ENCODE data around the gene TLCD1.

Gene TLCD1

GRCh38 chr17:28693869-28694268 lies 32.2 kb downstream of the TLCD1 start:
- Mint-ChIP-seq H3K9me3 (no peaks in the 10 kb centered on the region), H3K36me3 (peaks cover 12% of the 10 kb centered on the region), H3K4me3 (no peak overlapping the region), H3K27me3 (no peaks in the 10 kb centered on the region), H3K4me1 (no peaks in the 10 kb centered on the region), H3K27ac (no peak overlapping the region)

- Mint-ChIP-seq H3K36me3 (peaks cover 22% of the 10 kb centered on the region), H3K9me3 (no peaks in the 10 kb centered on the region), H3K27ac (no peak overlapping the region), H3K4me3 (no peak overlapping the region), H3K4me1 (no peaks in the 10 kb centered on the region), H3K27me3 (no peaks in the 10 kb centered on the region)
These were observed 37.0 kb downstream of the TLCD1 start for GRCh38 chr17:28689011-28689410.

- H3K27ac Mint-ChIP-seq = no peak overlapping the region
- no peaks in the 10 kb centered on the region for H3K27me3 Mint-ChIP-seq
- H3K4me3 Mint-ChIP-seq = no peak overlapping the region
- no peaks in the 10 kb centered on the region for H3K9me3 Mint-ChIP-seq
- no peaks in the 10 kb centered on the region for H3K4me1 Mint-ChIP-seq
- peaks cover 20% of the 10 kb centered on the region for H3K36me3 Mint-ChIP-seq
These were observed 37.6 kb downstream of the TLCD1 start for GRCh38 chr17:28688481-28688880.

- Mint-ChIP-seq H3K27me3 (no peaks in the 10 kb centered on the region), H3K4me1 (no peaks in the 10 kb centered on the region), H3K4me3 (no peak overlapping the region), H3K27ac (no peak overlapping the region), H3K9me3 (no peaks in the 10 kb centered on the region), H3K36me3 (peaks cover 22% of the 10 kb centered on the region)
These were observed 39.7 kb downstream of the TLCD1 start for GRCh38 chr17:28686296-28686695.

- Mint-ChIP-seq H3K9me3 (no peaks in the 10 kb centered on the region), H3K27ac (no peak overlapping the region), H3K27me3 (no peaks in the 10 kb centered on the region), H3K36me3 (peaks cover 24% of the 10 kb centered on the region), H3K4me1 (no peaks in the 10 kb centered on the region), H3K4me3 (no peak overlapping the region)
These were observed 40.7 kb downstream of the TLCD1 start for GRCh38 chr17:28685366-28685765.

- H3K27ac Mint-ChIP-seq = no peak overlapping the region
- no peaks in the 10 kb centered on the region for H3K4me1 Mint-ChIP-seq
- no peaks in the 10 kb centered on the region for H3K27me3 Mint-ChIP-seq
- no peaks in the 10 kb centered on the region for H3K9me3 Mint-ChIP-seq
- no peak overlapping the region for H3K4me3 Mint-ChIP-seq
- peaks cover 23% of the 10 kb centered on the region for H3K36me3 Mint-ChIP-seq
These were observed 41.1 kb downstream of the TLCD1 start for GRCh38 chr17:28684963-28685362.

GRCh38 chr17:28682655-28683054 lies 43.4 kb downstream of the TLCD1 start:
- Mint-ChIP-seq H3K4me3 (no peak overlapping the region), H3K36me3 (peaks cover 14% of the 10 kb centered on the region), H3K9me3 (no peaks in the 10 kb centered on the region), H3K27ac (no peak overlapping the region), H3K4me1 (no peaks in the 10 kb centered on the region), H3K27me3 (no peaks in the 10 kb centered on the region)

GRCh38 chr17:28675980-28676379 lies 50.1 kb downstream of the TLCD1 start:
- Mint-ChIP-seq H3K27ac (no peak overlapping the region), H3K4me1 (peaks cover 3% of the 10 kb centered on the region), H3K27me3 (no peaks in the 10 kb centered on the region), H3K4me3 (no peak overlapping the region), H3K36me3 (peaks cover 16% of the 10 kb centered on the region), H3K9me3 (no peaks in the 10 kb centered on the region)

GRCh38 chr17:28675490-28675889 lies 50.5 kb downstream of the TLCD1 start:
- Mint-ChIP-seq H3K36me3 (peaks cover 18% of the 10 kb centered on the region), H3K9me3 (no peaks in the 10 kb centered on the region), H3K27ac (no peak overlapping the region), H3K4me3 (no peak overlapping the region), H3K27me3 (no peaks in the 10 kb centered on the region), H3K4me1 (peaks cover 4% of the 10 kb centered on the region)
